GM12872 (cell line): ENCODE measurements around the gene ADORA2A.

Experiments used
- TF ChIP-seq, protein P1 (sequence below): IDR thresholded peaks from 3 replicates; pipeline ENCODE4 v1.5.1; 2011; ENCODE audit warnings: low read depth, mild to moderate bottlenecking, low read length, moderate library complexity; ENCODE audit not compliant: insufficient read depth

The ADORA2A gene

DNA sequence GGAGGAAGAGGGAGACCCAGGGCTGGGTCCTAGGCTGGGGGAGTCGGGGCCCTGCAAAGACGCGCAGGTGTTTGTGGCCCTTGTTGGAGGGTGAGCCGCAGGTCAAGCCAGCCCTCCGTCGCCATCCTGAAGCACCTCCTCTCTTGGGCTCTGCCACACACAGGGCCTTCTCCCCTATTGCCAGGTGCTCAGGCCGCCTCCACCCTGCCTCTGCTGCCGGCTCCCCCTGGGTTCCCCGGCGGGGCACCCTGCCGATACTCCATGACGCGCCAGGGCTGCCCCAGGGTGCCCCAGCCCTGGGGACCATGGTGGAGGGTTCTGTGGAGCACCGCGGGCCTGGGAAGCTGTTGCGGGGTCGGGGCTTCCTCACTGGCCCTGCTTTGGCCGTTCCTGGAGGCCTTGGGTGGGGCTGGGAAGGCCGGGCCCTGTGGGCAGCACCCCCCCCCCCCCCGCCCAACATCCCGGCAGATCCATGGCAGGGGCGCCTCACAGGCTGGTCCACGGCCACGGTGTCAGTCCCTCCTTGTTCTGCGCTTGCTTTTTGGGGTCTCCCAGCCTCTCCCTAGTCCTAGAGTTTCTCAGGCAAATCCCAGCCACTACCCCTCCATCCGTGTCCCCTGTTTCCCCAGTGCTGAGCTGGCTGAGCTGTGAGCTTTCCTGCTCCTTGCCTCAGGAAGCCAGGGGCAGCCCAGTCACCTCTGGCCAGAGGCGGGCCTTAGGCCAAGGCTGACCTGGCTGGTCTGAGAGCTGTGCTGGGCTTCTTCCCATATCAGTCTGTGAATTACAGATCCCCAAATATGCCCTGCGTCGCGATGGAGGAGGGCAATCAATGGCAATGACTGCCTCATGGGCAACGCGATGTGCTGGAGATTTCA lies 2.3 kb upstream of the ADORA2A start:
- TF ChIP-seq, protein P1, sequence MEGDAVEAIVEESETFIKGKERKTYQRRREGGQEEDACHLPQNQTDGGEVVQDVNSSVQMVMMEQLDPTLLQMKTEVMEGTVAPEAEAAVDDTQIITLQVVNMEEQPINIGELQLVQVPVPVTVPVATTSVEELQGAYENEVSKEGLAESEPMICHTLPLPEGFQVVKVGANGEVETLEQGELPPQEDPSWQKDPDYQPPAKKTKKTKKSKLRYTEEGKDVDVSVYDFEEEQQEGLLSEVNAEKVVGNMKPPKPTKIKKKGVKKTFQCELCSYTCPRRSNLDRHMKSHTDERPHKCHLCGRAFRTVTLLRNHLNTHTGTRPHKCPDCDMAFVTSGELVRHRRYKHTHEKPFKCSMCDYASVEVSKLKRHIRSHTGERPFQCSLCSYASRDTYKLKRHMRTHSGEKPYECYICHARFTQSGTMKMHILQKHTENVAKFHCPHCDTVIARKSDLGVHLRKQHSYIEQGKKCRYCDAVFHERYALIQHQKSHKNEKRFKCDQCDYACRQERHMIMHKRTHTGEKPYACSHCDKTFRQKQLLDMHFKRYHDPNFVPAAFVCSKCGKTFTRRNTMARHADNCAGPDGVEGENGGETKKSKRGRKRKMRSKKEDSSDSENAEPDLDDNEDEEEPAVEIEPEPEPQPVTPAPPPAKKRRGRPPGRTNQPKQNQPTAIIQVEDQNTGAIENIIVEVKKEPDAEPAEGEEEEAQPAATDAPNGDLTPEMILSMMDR = no peak

DNA sequence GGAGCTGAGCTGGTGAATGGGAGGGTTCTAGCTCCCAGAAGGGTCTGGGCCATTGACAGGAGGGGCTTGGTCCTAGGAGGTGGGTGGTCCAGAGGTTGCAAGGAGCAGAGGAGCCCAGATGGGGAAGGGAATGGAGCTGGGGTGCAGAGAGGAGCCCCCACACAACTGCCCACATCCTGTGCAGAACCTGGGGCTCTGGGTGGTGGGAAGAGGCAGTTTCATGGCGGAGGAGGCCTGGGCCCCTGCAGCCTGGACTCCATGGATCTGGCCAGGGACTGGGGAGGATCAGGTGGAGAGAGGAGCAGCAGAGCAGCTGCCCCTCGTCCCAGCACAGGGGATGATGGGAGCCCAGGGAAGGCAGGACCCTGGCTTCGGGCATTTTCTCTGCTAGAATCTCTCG lies 963 bp upstream of the ADORA2A start:
- TF ChIP-seq, protein P1 = no peak

DNA sequence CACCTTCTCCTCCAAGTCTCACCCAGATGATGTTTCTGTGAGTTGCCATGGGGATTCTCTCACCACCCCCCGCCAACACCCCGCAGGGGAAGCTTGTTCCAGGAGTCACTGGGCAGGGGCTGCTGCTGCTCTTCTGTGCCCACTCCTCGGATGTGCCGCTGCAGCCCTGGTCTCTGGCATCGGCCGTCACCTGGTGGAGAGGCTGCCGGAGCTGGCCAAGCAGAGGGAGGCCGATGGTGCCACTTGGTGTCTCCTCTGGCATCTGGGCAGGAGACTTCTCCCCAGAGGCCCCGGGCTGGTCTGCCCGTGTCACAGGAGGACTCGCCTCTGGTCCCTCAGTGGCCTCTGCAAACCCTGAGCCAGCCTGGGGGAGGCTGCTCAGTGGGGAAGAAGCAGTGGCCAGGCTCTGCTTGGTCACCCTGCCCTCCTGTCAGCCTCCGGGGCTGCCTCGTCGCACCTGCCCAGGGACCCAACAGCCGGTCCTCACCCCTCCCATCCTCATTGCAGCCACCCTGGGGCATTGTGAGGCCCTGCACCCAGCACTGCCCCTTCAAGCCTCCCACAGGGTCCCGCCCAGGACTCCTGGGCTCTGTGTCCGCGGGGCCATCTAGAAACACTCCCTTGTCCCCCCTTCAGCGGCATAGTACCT lies 424 bp upstream of the ADORA2A start:
- TF ChIP-seq, protein P1 = no peak

DNA sequence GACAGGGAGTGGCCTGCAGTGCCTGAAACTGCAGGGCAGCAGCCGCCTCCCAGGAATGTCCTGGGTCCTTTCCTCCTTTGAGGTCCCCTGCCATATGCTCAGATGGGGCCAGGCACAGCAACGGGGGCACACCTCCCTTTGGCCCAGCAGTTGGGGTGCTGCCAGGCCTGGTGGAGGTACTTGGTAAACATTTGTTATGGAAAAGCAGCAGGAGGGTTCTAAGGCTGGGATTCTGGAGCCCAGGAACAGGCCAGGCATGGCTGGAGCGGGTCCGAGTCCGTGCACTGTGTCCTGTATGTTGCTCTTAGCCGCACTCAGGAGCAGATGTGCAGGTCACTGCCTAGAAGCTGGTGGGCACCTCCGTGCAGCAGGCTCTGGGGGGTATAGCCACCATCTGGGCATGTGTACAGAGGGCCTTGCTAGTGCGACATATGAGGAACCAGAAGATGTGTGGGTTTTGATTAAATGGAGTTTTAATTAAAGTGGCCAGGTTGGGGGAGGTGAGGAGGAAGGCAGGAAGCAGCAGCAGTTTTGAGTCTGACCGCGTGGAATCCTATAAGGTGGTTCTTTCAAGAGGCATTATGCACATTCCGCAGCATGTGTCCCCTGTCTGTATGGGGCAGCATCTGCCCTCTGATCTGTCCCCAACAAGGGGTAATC lies 1.5 kb downstream of the ADORA2A start:
- TF ChIP-seq, protein P1 = no peak

DNA sequence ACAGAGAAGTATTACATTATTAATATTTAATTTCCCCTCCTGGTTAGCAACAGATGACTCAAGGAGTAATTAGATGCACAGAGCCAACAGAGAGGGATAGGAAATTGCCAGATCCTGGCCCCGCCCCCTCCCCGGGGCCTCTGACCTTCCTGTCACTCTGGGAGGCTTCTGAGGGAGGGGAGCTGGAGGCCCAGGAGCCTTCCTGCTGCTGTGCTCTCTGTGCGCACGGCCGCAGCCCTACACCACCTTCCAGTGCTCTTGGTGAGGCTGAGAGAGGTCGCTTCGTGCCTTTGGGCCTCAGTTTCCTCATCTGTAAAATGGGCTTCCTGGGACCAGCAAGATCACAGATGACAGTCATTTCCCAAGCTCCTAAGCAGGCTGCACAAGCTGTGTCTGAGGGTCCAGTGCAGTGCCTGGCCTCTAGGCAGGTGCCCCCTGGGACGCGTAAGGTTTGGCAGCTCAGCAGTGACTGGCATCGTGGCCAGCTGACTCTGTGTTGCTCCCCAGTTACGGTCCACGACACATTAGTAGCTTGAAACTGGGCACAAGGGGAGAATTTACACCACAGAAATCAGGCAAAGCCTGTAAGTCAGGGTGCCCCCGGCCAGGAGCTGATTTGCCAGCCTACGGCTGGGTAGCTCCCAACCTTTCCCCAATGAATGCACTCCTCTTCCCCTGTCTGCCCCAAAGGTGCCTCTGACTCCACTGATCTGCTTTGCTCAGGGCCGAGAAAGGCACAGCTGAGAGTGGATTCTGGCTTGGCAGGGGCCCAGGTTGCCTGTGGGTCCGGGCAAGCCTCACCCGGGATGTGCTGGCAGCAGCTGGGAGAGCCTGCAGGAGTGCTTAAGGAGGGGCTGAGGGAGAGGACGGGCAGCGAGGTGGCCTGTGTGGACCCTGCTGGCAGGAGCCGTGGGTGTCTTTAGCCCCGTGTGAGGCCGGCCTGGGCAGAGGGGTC lies 2.3 kb downstream of the ADORA2A start:
- TF ChIP-seq, protein P1 = no peak

DNA sequence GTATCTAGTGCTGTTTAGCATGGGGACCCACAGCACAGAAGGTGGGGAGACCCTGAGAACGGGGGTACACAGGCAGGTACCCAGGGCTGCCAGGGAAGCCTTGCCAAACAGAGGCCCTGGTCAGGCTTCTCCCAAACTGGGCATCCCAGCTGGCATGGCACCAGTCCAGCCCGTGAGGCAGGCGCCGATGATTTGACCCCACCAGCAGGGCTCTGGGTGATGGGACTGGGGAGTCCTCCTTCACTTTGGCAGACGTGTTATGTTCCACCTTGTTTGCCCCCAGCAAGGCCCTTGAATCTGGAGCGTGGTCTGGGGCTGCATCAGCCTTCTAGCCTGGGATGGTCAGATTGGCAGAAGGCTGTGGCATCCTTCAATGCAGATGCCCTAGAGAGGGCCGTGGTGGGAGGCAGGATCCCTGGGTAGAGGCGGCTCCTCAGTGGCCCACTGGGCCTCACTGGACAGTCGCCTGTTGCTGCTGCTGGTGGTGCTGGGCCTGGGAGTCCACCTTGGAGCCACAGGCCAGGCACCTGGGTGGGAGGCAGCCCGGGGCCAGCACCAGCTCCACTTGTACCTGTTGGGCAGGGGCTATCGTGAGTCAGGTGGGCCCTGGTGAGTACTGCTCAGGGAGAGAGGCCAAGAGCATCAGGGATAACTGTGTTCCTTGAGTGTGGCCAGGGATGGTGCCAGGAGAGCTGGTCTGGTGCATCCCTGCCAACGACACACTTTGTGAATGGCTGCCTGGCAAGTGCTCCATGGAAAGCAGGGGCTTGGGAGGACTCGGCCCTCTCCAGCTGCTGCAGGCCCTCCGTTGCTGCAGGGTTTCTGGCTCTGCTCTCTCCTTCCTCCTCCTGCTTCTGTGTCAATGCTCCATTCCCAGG lies 3.3 kb downstream of the ADORA2A start:
- TF ChIP-seq, protein P1 = no peak
